Measurements from ENCODE around the gene TLN1.

The TLN1 gene

DNA sequence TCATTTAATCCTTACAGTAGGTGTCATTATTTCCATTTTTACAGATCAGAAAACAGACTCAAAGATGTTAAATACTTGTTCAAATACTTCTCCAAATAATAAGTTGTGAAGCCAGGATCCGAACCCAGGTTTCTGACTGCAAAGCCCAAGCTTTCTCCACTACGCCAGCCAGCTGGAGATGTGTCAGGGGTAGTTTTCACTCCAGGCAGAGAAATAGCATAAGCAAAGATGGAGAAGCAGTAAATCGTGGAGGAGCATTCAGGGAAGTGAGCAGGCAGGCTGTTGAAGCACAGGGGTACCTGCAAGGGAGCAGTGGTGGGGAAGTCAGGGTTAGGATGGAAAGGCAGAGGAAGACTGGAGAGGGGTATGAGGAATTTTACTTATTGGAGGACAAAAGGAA lies 2.9 kb downstream of the TLN1 start:
- H3K9me3 ChIP-seq (ENCODE audit: control insufficient read depth, insufficient read depth, low read depth, low read length) = no peaks in the 10 kb centered on the region
- no peaks in the 10 kb centered on the region for H3K27me3 ChIP-seq (ENCODE audit: control insufficient read depth, insufficient read depth, low read length)
- H3K9ac ChIP-seq (ENCODE audit: low read length) = peak overlapping the region; percentile 53
- peak overlapping the region; percentile 91; the same call in 1 of the 2 replicates for H3K4me3 ChIP-seq (ENCODE audit: low read depth, low read length)
- peaks cover 16% of the 10 kb centered on the region for H3K36me3 ChIP-seq (ENCODE audit: control insufficient read depth, insufficient read depth, low read length)
- peaks cover 55% of the 10 kb centered on the region for H3K4me1 ChIP-seq (ENCODE audit: control insufficient read depth, insufficient read depth, low read length)
- H3K27ac ChIP-seq (ENCODE audit: low read depth, low read length) = no peak overlapping the region

DNA sequence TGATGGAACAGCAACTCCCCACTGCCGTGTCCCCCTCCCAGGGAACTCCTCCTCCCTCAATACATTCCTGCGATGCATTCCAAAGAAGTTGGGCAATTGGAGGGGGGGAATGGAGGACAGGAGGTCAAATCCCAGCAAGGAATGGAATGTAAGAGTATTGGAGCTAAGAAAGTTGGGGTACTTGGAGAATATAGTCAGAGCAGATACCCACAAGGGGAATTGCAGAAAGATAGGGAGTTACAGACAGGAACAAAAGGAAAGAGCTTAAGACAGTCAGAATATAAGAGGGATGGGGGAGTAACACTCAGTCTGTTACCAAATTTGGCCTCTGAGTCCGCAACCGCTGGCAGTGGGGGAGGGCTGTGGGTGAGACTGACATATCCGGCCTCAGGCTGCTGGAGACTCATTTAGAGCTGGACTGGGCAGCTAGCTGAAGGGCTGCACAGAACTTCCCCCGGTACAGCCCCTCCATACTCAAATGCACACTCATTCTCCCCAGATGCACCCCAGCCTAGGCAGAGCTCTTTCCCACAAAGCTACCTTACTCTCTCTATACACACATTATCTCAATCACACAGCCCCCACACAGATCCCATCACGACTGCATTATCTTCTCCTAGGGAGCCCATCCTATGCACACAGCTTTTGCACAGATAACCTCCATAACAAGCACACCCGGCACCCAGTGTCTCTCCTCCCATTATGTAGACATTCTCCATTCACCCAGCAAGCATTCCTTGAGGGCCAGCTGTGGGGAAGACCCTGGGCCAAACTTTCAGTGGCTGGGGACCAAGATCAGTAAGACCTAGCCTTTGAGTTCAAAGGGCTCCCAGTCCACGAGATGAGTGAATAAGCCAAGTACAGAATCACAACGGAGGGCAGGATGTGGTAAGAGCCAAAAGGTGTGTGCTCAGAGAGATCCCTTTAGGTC lies 3.7 kb downstream of the TLN1 start:
- H3K27ac ChIP-seq (ENCODE audit: low read depth, low read length) = peak overlapping the region; percentile 74

DNA sequence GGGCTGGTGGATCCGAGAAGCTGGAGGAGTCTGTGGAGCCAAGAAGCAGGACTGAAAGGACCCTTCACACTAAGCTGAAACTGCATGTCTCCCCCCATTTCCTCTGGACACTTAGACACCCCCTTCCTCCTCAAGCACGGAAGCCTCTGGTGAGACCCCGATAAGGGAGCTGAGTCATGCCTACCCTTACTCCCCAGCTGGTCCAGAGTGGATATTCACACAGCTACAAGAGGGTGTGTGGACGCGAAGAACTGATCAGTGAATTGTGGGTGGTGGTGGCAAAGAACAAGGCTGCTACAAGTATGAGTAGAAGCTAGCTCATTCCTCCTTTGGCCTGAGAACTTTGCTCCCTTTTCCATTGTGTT lies 4.3 kb downstream of the TLN1 start:
- Histone ChIP-seq H3K36me3 (ENCODE audit: control insufficient read depth, insufficient read depth, low read length) (peaks cover 28% of the 10 kb centered on the region), H3K27ac (ENCODE audit: low read depth, low read length) (peak overlapping the region; percentile 74), H3K4me3 (ENCODE audit: low read depth, low read length) (peak overlapping the region; percentile 48)

More for the DNA sequence above, 3.7 kb downstream of the TLN1 start:
- Histone ChIP-seq H3K4me3 (ENCODE audit: low read depth, low read length) (peak overlapping the region; percentile 48), H3K9me3 (ENCODE audit: control insufficient read depth, insufficient read depth, low read depth, low read length) (no peaks in the 10 kb centered on the region), H3K27me3 (ENCODE audit: control insufficient read depth, insufficient read depth, low read length) (no peaks in the 10 kb centered on the region), H3K36me3 (ENCODE audit: control insufficient read depth, insufficient read depth, low read length) (peaks cover 24% of the 10 kb centered on the region), H3K4me1 (ENCODE audit: control insufficient read depth, insufficient read depth, low read length) (peaks cover 51% of the 10 kb centered on the region), H3K9ac (ENCODE audit: low read length) (peak overlapping the region; percentile 80)

DNA sequence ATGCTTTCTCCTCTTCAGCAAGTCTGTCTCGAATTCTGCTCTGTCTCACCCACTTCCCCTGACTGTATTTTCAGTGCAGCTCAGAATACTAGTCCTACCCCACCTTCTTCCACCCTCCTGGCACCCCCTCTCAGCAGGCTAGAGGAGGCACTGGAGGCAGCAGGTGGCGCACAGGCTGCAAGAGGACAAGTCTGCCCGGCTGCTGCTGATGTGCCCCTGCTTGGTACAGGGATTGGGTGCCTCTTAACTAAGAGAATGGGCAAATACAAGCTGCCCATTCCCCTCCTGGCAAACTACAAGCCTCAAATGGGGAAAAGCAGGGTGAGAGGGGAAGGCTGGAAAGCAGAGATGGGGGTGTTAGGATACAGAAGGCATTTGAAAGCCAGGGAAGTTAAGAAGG lies 5.1 kb downstream of the TLN1 start:
- peak overlapping the region; percentile 80 for H3K9ac ChIP-seq (ENCODE audit: low read length)
- no peaks in the 10 kb centered on the region for H3K9me3 ChIP-seq (ENCODE audit: control insufficient read depth, insufficient read depth, low read depth, low read length)
- peaks cover 35% of the 10 kb centered on the region for H3K36me3 ChIP-seq (ENCODE audit: control insufficient read depth, insufficient read depth, low read length)
- H3K4me1 ChIP-seq (ENCODE audit: control insufficient read depth, insufficient read depth, low read length) = peaks cover 50% of the 10 kb centered on the region
- H3K27me3 ChIP-seq (ENCODE audit: control insufficient read depth, insufficient read depth, low read length) = no peaks in the 10 kb centered on the region
- peak overlapping the region; percentile 5; the same call in 1 of the 2 replicates for H3K27ac ChIP-seq (ENCODE audit: low read depth, low read length)
- no peak overlapping the region for H3K4me3 ChIP-seq (ENCODE audit: low read depth, low read length)

More for the DNA sequence above, 4.3 kb downstream of the TLN1 start:
- Histone ChIP-seq H3K4me1 (ENCODE audit: control insufficient read depth, insufficient read depth, low read length) (peaks cover 50% of the 10 kb centered on the region), H3K9me3 (ENCODE audit: control insufficient read depth, insufficient read depth, low read depth, low read length) (no peaks in the 10 kb centered on the region), H3K27me3 (ENCODE audit: control insufficient read depth, insufficient read depth, low read length) (no peaks in the 10 kb centered on the region), H3K9ac (ENCODE audit: low read length) (peak overlapping the region; percentile 80)

DNA sequence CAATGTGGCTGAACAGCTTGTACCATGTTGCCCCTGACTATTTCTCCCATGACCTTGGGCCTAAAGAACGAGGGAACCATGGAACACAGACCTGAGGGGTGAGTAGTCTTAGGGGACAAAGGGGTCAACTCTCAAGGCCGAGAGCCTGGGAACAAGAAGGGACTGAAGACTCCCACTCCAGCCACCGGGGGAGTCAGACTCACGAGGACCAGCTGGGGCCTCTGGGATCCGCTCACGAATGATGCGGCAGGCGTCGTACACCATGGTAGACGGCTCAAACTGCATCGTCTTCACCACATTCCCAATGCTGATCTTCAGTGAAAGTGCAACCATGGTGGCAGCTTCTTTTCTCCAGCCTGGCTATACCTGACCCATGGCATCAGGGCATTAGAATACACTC lies 6.6 kb downstream of the TLN1 start:
- H3K4me1 ChIP-seq (ENCODE audit: control insufficient read depth, insufficient read depth, low read length) = peaks cover 42% of the 10 kb centered on the region
- H3K9me3 ChIP-seq (ENCODE audit: control insufficient read depth, insufficient read depth, low read depth, low read length) = no peaks in the 10 kb centered on the region
- H3K27ac ChIP-seq (ENCODE audit: low read depth, low read length) = no peak overlapping the region
- H3K4me3 ChIP-seq (ENCODE audit: low read depth, low read length) = no peak overlapping the region
- peaks cover 51% of the 10 kb centered on the region for H3K36me3 ChIP-seq (ENCODE audit: control insufficient read depth, insufficient read depth, low read length)
- no peak overlapping the region for H3K9ac ChIP-seq (ENCODE audit: low read length)
- H3K27me3 ChIP-seq (ENCODE audit: control insufficient read depth, insufficient read depth, low read length) = no peaks in the 10 kb centered on the region

DNA sequence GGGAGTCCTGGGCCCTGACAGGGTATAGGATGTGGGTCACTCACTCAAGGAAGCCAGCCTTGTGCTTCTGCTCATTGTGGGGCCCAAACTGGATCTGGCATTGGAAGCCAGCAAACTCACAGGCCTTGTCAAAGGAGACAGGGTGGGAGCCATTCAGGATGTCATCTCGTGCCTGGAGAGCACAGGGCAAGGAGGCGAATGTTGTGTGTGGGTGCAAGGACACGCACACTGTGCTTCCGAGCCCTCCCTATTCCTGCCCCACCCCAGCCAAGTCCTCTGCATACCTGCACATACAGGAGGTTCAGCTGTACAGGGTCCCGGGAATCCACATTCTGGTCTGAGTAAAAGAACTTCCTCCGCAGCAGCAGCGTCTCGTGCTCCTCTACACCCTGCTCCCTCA lies 8.1 kb downstream of the TLN1 start:
- Histone ChIP-seq H3K4me1 (ENCODE audit: control insufficient read depth, insufficient read depth, low read length) (peaks cover 28% of the 10 kb centered on the region), H3K27ac (ENCODE audit: low read depth, low read length) (no peak overlapping the region), H3K36me3 (ENCODE audit: control insufficient read depth, insufficient read depth, low read length) (peaks cover 65% of the 10 kb centered on the region), H3K27me3 (ENCODE audit: control insufficient read depth, insufficient read depth, low read length) (no peaks in the 10 kb centered on the region), H3K9me3 (ENCODE audit: control insufficient read depth, insufficient read depth, low read depth, low read length) (no peaks in the 10 kb centered on the region), H3K4me3 (ENCODE audit: low read depth, low read length) (no peak overlapping the region), H3K9ac (ENCODE audit: low read length) (no peak overlapping the region)

DNA sequence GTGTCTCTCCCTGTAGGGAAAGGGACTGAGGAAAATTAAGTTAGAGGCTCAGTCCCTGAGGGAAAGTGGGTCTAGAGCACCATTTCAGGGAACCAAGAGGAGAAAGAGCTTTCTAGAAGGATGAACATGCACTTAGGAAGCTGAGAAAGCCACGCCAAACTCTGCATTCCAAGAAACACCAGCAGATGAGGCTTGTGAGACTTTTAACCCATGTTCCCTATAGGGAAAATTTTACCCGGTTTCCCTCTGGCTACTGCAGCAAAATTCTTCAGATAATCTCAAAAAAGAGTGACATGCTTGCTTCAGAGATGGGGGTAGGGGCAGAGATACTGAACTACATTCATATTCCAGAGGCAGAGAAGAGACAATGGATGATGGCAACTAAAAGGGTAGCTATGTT lies 8.6 kb downstream of the TLN1 start:
- no peak overlapping the region for H3K4me3 ChIP-seq (ENCODE audit: low read depth, low read length)
- H3K36me3 ChIP-seq (ENCODE audit: control insufficient read depth, insufficient read depth, low read length) = peaks cover 70% of the 10 kb centered on the region
- no peaks in the 10 kb centered on the region for H3K27me3 ChIP-seq (ENCODE audit: control insufficient read depth, insufficient read depth, low read length)
- no peak overlapping the region for H3K9ac ChIP-seq (ENCODE audit: low read length)
- H3K27ac ChIP-seq (ENCODE audit: low read depth, low read length) = no peak overlapping the region
- H3K4me1 ChIP-seq (ENCODE audit: control insufficient read depth, insufficient read depth, low read length) = peaks cover 23% of the 10 kb centered on the region
- no peaks in the 10 kb centered on the region for H3K9me3 ChIP-seq (ENCODE audit: control insufficient read depth, insufficient read depth, low read depth, low read length)

DNA sequence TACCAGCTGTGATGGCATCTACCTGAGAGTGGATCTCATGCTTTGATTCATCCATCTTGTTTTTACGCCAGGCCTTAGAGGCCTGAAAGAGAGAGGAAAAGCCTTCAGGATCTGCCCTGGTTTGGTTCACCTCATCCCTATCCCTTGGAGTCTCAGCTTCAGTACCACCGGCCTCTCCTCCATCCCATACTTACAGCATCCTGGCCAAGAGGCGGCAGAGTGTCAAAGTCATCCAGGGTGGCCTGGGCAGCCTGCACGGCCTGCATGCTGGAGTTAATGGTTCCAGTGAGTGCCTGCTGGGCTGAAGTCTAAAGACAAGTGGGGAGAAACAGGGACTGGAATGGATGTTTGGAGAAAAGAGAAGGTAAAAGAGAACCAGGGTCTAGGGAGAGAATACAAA lies 12.4 kb downstream of the TLN1 start:
- no peak overlapping the region for H3K4me3 ChIP-seq (ENCODE audit: low read depth, low read length)
- H3K27me3 ChIP-seq (ENCODE audit: control insufficient read depth, insufficient read depth, low read length) = no peaks in the 10 kb centered on the region
- H3K9ac ChIP-seq (ENCODE audit: low read length) = no peak overlapping the region
- peaks cover 98% of the 10 kb centered on the region for H3K36me3 ChIP-seq (ENCODE audit: control insufficient read depth, insufficient read depth, low read length)
- no peaks in the 10 kb centered on the region for H3K4me1 ChIP-seq (ENCODE audit: control insufficient read depth, insufficient read depth, low read length)
- H3K27ac ChIP-seq (ENCODE audit: low read depth, low read length) = no peak overlapping the region
- H3K9me3 ChIP-seq (ENCODE audit: control insufficient read depth, insufficient read depth, low read depth, low read length) = no peaks in the 10 kb centered on the region

DNA sequence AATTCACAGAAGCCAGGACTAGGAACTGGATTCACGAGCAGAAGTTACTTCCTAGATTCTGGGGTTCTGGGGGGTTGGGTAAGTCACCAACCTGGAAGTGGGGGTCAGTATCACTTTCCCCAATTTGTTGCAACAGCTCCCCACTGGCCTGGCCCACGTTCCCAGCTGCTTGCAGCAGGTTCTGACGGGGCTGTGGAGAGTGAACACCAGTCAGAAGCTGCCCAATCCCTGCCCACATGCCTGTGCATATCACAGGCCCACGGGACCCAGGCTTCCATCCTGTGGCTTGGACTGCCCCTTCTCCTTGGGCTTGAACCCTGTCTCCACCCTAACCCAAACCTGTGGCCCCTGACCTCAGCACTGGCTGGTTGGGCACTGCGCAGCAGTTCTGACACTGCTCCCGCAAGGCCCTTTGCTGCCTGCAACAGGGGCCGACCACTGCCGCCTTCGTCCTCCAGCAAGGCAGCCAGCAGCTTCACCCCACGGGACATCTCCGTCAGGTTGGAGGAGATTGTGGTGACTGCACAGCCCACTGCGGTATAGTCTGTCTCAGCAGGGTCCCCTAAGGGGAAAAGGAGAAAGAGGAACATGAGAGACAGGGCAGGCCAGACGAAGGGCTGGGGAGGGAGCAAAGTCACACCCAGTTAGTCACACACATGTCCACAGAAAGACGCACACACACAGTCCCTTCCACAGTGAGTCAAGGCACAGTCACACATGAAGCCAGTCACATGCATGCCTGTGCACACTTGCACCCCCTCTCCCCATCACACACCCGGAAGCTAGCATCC lies 13.1 kb downstream of the TLN1 start:
- peaks cover 98% of the 10 kb centered on the region for H3K36me3 ChIP-seq (ENCODE audit: control insufficient read depth, insufficient read depth, low read length)
- H3K4me1 ChIP-seq (ENCODE audit: control insufficient read depth, insufficient read depth, low read length) = no peaks in the 10 kb centered on the region
- no peaks in the 10 kb centered on the region for H3K27me3 ChIP-seq (ENCODE audit: control insufficient read depth, insufficient read depth, low read length)
- H3K4me3 ChIP-seq (ENCODE audit: low read depth, low read length) = no peak overlapping the region
- H3K9me3 ChIP-seq (ENCODE audit: control insufficient read depth, insufficient read depth, low read depth, low read length) = no peaks in the 10 kb centered on the region
- H3K27ac ChIP-seq (ENCODE audit: low read depth, low read length) = no peak overlapping the region
- no peak overlapping the region for H3K9ac ChIP-seq (ENCODE audit: low read length)

DNA sequence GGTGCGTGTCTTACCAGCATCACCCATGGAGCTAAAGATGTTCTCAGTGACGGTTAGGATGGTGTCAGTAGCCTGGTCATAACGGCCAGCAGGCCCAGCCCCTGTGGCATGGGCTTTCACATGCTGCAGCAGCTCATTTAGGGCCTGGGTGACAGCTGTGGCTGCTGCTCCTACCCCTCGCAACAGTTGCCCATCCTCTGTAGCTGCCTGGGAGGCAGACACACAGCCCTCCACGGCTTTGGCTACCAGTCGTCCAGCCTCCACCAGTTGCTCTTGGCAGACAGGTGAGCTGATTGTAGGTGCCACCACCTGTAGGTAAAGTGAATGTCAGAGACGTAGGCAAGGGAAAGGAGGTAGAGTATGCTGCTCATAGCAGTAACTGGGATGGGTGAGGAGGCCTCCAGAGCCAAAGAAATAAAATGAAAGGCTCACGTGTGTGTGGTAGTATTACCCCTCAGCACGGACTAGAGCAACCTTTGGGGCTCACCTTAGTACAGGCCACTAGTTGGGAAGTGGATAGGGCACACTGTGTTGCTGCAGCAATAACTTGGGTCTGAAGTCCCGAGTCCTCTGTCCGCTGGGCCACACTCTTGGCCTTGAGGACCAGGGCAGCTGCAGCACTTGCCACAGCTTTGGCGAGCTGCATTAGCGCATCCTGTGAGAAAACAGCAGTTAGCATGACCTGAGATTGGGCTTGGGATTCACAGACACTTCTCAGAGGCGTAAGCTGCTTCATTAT lies 14.7 kb downstream of the TLN1 start:
- Histone ChIP-seq H3K4me1 (ENCODE audit: control insufficient read depth, insufficient read depth, low read length) (no peaks in the 10 kb centered on the region), H3K9ac (ENCODE audit: low read length) (no peak overlapping the region), H3K27ac (ENCODE audit: low read depth, low read length) (no peak overlapping the region), H3K27me3 (ENCODE audit: control insufficient read depth, insufficient read depth, low read length) (no peaks in the 10 kb centered on the region), H3K9me3 (ENCODE audit: control insufficient read depth, insufficient read depth, low read depth, low read length) (no peaks in the 10 kb centered on the region), H3K36me3 (ENCODE audit: control insufficient read depth, insufficient read depth, low read length) (peaks cover 99% of the 10 kb centered on the region), H3K4me3 (ENCODE audit: low read depth, low read length) (no peak overlapping the region)

Measured in HUES6 (cell line).